ENCODE data around the gene IFIT5. TPM values are rescaled to one million over a fixed set of nuclear protein-coding genes. Genes with fewer than 3 reads are reported as not detected.

IFIT5 gene
- total RNA-seq, 2 experiments from 2014 or later, result 0.36 to 0.57 TPM

DNA sequence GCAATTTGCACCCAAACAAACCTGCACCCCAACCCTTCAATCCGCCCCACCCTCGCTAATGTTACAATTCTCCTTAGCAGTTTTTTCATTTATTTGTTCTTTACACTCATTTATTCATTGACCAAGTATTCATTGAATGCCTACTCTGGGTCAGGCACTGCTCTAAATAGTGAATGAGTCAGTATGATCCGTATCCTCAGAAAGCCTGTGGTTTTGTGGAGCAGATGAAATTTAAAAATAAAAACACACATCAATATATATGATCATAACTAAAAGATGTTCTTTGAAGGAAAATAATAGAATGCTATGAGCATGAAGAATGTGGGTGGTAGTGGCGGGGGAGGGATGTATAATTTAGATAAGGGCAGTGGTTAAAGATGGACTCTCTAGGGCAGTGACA is 13.3 kb downstream of the IFIT5 start:
- Histone ChIP-seq H4K20me1 (ENCODE audit: insufficient read depth, low read length) (no peaks in the 10 kb centered on the region), H2AFZ (ENCODE audit: low read length) (no peak overlapping the region), H3K4me2 (ENCODE audit: low read length) (no peak overlapping the region), H3K36me3 (ENCODE audit: insufficient read depth, low read length) (no peaks in the 10 kb centered on the region), H3K79me2 (ENCODE audit: insufficient read depth, low read depth, low read length) (no peaks in the 10 kb centered on the region), H3K27ac (ENCODE audit: low read depth, low read length, poor library complexity, severe bottlenecking) (no peak overlapping the region), H3K4me3 (ENCODE audit: low read depth, low read length, poor library complexity, severe bottlenecking) (no peak overlapping the region), H3K4me1 (ENCODE audit: insufficient read depth, low read length, poor library complexity, severe bottlenecking) (no peaks in the 10 kb centered on the region), H3K9me2 (ENCODE audit: insufficient read depth, low read length) (no peaks in the 10 kb centered on the region), H3K9me3 (ENCODE audit: low read length) (no peaks in the 10 kb centered on the region)
- POLR2A ChIA-PET, result interaction anchor here (0.6 kb wide), 1 partner anchor 210 kb away, joined by 3 read pairs; no protein-coding TSS in a partner anchor
- intact Hi-C loops (cut with micrococcal nuclease; ENCODE audit: unreplicated experiment), result loop anchor here (5.0 kb wide), 1 partner anchor 365 kb away; no protein-coding TSS in a partner anchor
- TF ChIP-seq EZH2phosphoT487 (IDR thresholded peaks at IDR 0.05; ENCODE audit: borderline replicate concordance, low read depth, low read length), result no peak
- TF ChIP-seq, protein P1, sequence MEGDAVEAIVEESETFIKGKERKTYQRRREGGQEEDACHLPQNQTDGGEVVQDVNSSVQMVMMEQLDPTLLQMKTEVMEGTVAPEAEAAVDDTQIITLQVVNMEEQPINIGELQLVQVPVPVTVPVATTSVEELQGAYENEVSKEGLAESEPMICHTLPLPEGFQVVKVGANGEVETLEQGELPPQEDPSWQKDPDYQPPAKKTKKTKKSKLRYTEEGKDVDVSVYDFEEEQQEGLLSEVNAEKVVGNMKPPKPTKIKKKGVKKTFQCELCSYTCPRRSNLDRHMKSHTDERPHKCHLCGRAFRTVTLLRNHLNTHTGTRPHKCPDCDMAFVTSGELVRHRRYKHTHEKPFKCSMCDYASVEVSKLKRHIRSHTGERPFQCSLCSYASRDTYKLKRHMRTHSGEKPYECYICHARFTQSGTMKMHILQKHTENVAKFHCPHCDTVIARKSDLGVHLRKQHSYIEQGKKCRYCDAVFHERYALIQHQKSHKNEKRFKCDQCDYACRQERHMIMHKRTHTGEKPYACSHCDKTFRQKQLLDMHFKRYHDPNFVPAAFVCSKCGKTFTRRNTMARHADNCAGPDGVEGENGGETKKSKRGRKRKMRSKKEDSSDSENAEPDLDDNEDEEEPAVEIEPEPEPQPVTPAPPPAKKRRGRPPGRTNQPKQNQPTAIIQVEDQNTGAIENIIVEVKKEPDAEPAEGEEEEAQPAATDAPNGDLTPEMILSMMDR (conservative IDR thresholded peaks at IDR 0.05; ENCODE audit: low read length), result no peak
- no peak for DNase-seq (ENCODE audit: low spot score)
- no TSS peak for BruUV-seq (replicated peaks)
- CTCF ChIA-PET (ENCODE audit: unreplicated experiment), result no interaction called here

GRCh38 chr10:89428877-89429276 is 14.5 kb downstream of the IFIT5 start:
- Histone ChIP-seq H4K20me1 (ENCODE audit: insufficient read depth, low read length) (no peaks in the 10 kb centered on the region), H3K27ac (ENCODE audit: low read depth, low read length, poor library complexity, severe bottlenecking) (no peak overlapping the region), H3K9me3 (ENCODE audit: low read length) (no peaks in the 10 kb centered on the region), H3K4me2 (ENCODE audit: low read length) (no peak overlapping the region), H2AFZ (ENCODE audit: low read length) (no peak overlapping the region), H3K4me1 (ENCODE audit: insufficient read depth, low read length, poor library complexity, severe bottlenecking) (no peaks in the 10 kb centered on the region), H3K79me2 (ENCODE audit: insufficient read depth, low read depth, low read length) (no peaks in the 10 kb centered on the region), H3K4me3 (ENCODE audit: low read depth, low read length, poor library complexity, severe bottlenecking) (no peak overlapping the region), H3K9me2 (ENCODE audit: insufficient read depth, low read length) (no peaks in the 10 kb centered on the region), H3K36me3 (ENCODE audit: insufficient read depth, low read length) (no peaks in the 10 kb centered on the region)
- CTCF ChIA-PET (ENCODE audit: unreplicated experiment), result no interaction called here
- no peak for TF ChIP-seq EZH2phosphoT487 (IDR thresholded peaks at IDR 0.05; ENCODE audit: borderline replicate concordance, low read depth, low read length)
- TF ChIP-seq, protein P1 (conservative IDR thresholded peaks at IDR 0.05; ENCODE audit: low read length), result no peak
- BruUV-seq (replicated peaks), result no TSS peak
- intact Hi-C loops (cut with micrococcal nuclease; ENCODE audit: unreplicated experiment), result loop anchor here (5.0 kb wide), 1 partner anchor 363 kb away; no protein-coding TSS in a partner anchor
- POLR2A ChIA-PET, result interaction anchor here (0.7 to 1.1 kb wide), 2 partner anchors 10 to 315 kb away, joined by 3 read pairs; no protein-coding TSS in a partner anchor
- DNase-seq (ENCODE audit: low spot score), result no peak

DNA sequence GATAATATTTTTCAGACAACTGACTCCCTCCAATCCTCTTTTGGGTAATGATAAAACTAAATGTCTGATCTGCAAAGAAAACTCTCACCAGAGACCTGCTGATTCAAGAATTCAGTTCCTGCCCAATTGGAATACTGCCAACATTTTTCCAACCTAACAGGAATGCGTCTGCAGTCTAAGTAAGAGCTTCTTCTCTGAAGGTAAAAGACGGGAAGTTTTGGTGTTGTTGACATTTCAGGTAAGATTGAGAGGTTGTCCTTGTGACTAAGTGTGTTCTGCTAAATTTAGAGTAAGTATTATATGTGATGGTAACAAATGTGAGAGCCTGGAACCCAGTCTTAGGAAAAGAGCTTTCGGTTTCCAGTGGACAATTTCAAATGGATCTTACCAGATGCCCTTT is 17.6 kb downstream of the IFIT5 start:
- DNase-seq (ENCODE audit: low spot score), result no peak
- intact Hi-C loops (cut with micrococcal nuclease; ENCODE audit: unreplicated experiment), result no loop called here
- H3K4me2 ChIP-seq (ENCODE audit: low read length), result no peak overlapping the region
- H3K4me1 ChIP-seq (ENCODE audit: insufficient read depth, low read length, poor library complexity, severe bottlenecking), result no peaks in the 10 kb centered on the region
- H3K9me2 ChIP-seq (ENCODE audit: insufficient read depth, low read length), result no peaks in the 10 kb centered on the region
- no peak overlapping the region for H3K4me3 ChIP-seq (ENCODE audit: low read depth, low read length, poor library complexity, severe bottlenecking)
- ChIA-PET CTCF (ENCODE audit: unreplicated experiment) (no interaction called here), POLR2A (interaction anchor here (0.6 to 1.0 kb wide), 3 partner anchors 18 to 734 kb away, joined by 3 read pairs; partner anchors contain the start of gene IFIT5)
- no peaks in the 10 kb centered on the region for H3K9me3 ChIP-seq (ENCODE audit: low read length)
- H3K36me3 ChIP-seq (ENCODE audit: insufficient read depth, low read length), result no peaks in the 10 kb centered on the region
- no peak overlapping the region for H2AFZ ChIP-seq (ENCODE audit: low read length)
- TF ChIP-seq, protein P1 (conservative IDR thresholded peaks at IDR 0.05; ENCODE audit: low read length), result no peak
- no peak for TF ChIP-seq EZH2phosphoT487 (IDR thresholded peaks at IDR 0.05; ENCODE audit: borderline replicate concordance, low read depth, low read length)
- no peaks in the 10 kb centered on the region for H3K79me2 ChIP-seq (ENCODE audit: insufficient read depth, low read depth, low read length)
- no peaks in the 10 kb centered on the region for H4K20me1 ChIP-seq (ENCODE audit: insufficient read depth, low read length)
- no TSS peak for BruUV-seq (replicated peaks)
- no peak overlapping the region for H3K27ac ChIP-seq (ENCODE audit: low read depth, low read length, poor library complexity, severe bottlenecking)
